ENCODE results near the gene TMEM179. TPM values are rescaled to one million over a fixed set of nuclear protein-coding genes. Genes with fewer than 3 reads are reported as not detected.
"Not testable (repeated sequence)": the region's sequence is repeated elsewhere in the genome, so short reads cannot be mapped to it uniquely, and the experiment has no call there.

The TMEM179 gene
- polyA plus RNA-seq, 1 experiment, result 0.10 TPM

DNA sequence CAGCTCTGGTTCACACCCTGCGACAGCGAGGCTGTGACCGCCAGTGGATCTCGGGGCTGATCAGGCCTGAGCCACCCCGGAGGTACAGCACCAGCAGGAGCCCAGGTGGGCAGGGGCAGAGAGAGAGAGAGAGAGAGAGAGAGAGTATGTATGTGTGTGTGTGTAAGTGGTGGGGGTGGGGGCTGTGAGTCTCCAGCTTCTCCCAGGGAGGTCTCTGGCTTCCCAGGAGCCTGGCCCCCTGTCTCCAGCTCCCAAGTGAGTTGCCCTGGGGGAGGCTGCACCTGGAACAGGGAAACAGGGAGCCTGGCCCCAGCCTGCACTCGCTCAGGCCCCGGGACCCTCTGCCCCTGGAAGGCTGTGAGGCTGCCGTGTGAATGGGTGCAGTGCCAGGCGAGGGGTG, 23.1 kb downstream of the TMEM179 start:
- ChIA-PET POLR2A (interaction anchor here (0.6 kb wide), 1 partner anchor 14 kb away, joined by 3 read pairs; no protein-coding TSS in a partner anchor), CTCF (no interaction called here)
- H3K9me3 ChIP-seq (ENCODE audit: control insufficient read depth, insufficient read depth, low read length), result no peaks in the 10 kb centered on the region; the same call in 1 of the 2 replicates
- H3K27me3 ChIP-seq (ENCODE audit: control insufficient read depth, insufficient read depth, low read length), result peaks cover 9% of the 10 kb centered on the region
- TF ChIP-seq, protein P1, sequence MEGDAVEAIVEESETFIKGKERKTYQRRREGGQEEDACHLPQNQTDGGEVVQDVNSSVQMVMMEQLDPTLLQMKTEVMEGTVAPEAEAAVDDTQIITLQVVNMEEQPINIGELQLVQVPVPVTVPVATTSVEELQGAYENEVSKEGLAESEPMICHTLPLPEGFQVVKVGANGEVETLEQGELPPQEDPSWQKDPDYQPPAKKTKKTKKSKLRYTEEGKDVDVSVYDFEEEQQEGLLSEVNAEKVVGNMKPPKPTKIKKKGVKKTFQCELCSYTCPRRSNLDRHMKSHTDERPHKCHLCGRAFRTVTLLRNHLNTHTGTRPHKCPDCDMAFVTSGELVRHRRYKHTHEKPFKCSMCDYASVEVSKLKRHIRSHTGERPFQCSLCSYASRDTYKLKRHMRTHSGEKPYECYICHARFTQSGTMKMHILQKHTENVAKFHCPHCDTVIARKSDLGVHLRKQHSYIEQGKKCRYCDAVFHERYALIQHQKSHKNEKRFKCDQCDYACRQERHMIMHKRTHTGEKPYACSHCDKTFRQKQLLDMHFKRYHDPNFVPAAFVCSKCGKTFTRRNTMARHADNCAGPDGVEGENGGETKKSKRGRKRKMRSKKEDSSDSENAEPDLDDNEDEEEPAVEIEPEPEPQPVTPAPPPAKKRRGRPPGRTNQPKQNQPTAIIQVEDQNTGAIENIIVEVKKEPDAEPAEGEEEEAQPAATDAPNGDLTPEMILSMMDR (IDR thresholded peaks at IDR 0.05; ENCODE audit: low read depth, low read length), result no peak
- H3K4me3 ChIP-seq (ENCODE audit: low read depth, low read length), result no peak overlapping the region
- H3K27ac ChIP-seq (ENCODE audit: low read depth, low read length), result no peak overlapping the region
- no peak for DNase-seq (ENCODE audit: low read depth, low spot score)

DNA sequence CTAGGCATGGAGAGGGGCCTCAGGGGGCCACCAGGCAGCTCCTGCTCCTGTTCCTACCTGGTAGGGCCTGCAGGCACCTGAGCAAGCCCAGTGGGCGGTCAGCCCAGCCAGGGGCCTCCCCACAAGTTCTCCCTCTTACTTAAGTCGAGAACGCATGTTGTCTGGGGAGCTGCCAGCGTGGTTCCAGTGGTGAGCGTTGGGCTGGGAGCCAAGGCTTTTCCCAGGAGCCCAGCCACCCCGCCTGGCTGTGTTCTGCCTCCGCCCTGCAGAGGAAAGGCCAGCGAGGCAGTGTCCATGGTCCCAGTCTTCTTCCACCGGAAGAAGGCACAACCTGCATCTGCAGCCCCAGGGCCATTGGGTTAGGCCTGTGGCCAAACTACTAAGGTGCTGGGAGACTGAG, 23.6 kb downstream of the TMEM179 start:
- no peak overlapping the region for H3K4me3 ChIP-seq (ENCODE audit: low read depth, low read length)
- H3K9me3 ChIP-seq (ENCODE audit: control insufficient read depth, insufficient read depth, low read length), result no peaks in the 10 kb centered on the region; the same call in 1 of the 2 replicates
- no peak overlapping the region for H3K27ac ChIP-seq (ENCODE audit: low read depth, low read length)
- no peak for DNase-seq (ENCODE audit: low read depth, low spot score)
- peaks cover 9% of the 10 kb centered on the region for H3K27me3 ChIP-seq (ENCODE audit: control insufficient read depth, insufficient read depth, low read length)
- CTCF ChIA-PET, result no interaction called here
- TF ChIP-seq, protein P1 (IDR thresholded peaks at IDR 0.05; ENCODE audit: low read depth, low read length), result no peak
- POLR2A ChIA-PET, result no interaction called here

DNA sequence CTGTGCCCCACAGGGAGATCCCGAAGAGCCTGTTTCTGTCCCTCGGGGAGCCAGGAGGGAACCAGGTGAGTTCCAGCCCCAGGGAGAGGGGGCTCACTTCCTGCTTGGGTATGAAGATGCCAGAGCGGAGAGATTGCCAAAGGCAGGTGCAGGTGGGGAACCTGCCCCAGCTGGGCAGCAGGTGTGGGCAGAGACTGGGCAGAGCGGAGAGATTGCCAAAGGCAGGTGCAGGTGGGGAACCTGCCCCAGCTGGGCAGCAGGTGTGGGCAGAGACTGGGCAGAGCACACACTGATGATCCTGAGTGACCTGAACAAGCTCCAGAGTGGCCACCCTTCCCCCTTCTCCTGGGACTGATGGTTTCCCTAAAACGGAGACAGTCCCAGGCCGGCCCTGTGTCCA, 24.6 kb downstream of the TMEM179 start:
- CTCF ChIA-PET; H3K27ac ChIP-seq (ENCODE audit: low read depth, low read length); POLR2A ChIA-PET; DNase-seq (ENCODE audit: low read depth, low spot score); H3K9me3 ChIP-seq (ENCODE audit: control insufficient read depth, insufficient read depth, low read length); H3K4me3 ChIP-seq (ENCODE audit: low read depth, low read length): not testable (repeated sequence)
- H3K27me3 ChIP-seq (ENCODE audit: control insufficient read depth, insufficient read depth, low read length), result peaks cover 13% of the 10 kb centered on the region

DNA sequence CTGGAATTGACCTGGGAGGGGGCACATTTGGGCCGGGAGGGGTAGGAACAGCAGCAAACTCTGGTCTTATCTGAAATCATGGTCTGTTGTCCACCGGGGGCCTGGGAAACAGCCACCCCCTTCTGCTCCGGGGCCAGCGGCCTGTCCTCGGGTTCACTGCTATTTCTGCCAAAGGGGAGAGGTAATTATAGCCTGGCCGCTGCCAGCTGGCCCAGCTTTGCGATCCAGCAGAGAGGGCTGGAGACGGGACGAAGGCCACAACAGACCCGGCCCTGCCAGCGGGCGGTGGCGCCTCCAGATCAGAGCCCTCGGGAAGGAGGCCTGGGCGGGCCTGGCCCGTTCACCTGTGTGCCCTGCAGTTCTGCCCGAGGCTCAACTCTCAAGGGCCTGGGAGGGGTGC, 25.1 kb downstream of the TMEM179 start, which contains the start of gene C14orf180:
TSS of gene C14orf180 (plus strand) at position 258 of the 400 bp plus-strand sequence. CDS start 6,667 bp downstream, outside the sequence.
- no peak for DNase-seq (ENCODE audit: low read depth, low spot score)

DNA sequence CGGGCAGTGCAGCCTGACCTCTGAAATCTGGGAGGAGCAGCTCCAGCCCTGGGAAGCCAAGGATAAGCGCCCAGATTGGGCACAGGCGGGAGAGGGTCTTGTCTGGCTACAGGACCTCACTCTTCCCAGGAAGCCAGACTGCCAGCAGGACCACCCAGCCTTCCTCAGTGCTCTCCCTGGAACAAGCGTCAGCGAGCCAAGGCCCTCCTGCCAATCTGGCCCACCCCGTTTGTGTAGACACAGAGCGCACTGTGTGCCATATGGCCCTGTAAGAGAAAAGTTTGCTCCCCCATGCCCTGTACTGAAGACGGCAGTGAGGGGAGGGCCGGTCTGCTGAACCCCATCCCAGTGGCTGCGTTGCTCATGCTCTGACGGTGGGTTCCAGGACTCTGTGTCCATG, 26.3 kb downstream of the TMEM179 start:
- no peak for DNase-seq (ENCODE audit: low read depth, low spot score)
- no peaks in the 10 kb centered on the region; the same call in 1 of the 2 replicates for H3K9me3 ChIP-seq (ENCODE audit: control insufficient read depth, insufficient read depth, low read length)
- no peak overlapping the region for H3K4me3 ChIP-seq (ENCODE audit: low read depth, low read length)
- CTCF ChIA-PET, result no interaction called here
- TF ChIP-seq, protein P1 (IDR thresholded peaks at IDR 0.05; ENCODE audit: low read depth, low read length), result no peak
- peaks cover 17% of the 10 kb centered on the region for H3K27me3 ChIP-seq (ENCODE audit: control insufficient read depth, insufficient read depth, low read length)
- POLR2A ChIA-PET, result no interaction called here
- H3K27ac ChIP-seq (ENCODE audit: low read depth, low read length), result no peak overlapping the region

More for the DNA sequence above, 25.1 kb downstream of the TMEM179 start, which contains the start of gene C14orf180:
- Histone ChIP-seq H3K27ac (ENCODE audit: low read depth, low read length) (no peak within 1 kb of the TSS), H3K4me3 (ENCODE audit: low read depth, low read length) (no peak within 1 kb of the TSS), H3K27me3 (ENCODE audit: control insufficient read depth, insufficient read depth, low read length) (peaks cover 13% of the 10 kb centered on the region), H3K9me3 (ENCODE audit: control insufficient read depth, insufficient read depth, low read length) (no peaks in the 10 kb centered on the region; the same call in 1 of the 2 replicates)
- POLR2A ChIA-PET, result no interaction called here
- TF ChIP-seq, protein P1 (IDR thresholded peaks at IDR 0.05; ENCODE audit: low read depth, low read length), result no peak
- CTCF ChIA-PET, result no interaction called here

Data from AG04450 (cell line).